GM12801 (cell line): ENCODE measurements around the gene NARF.

Experiments
- TF ChIP-seq, protein P1 (sequence below): IDR thresholded peaks from one replicate; pipeline ENCODE4 v1.5.1; 2011; ENCODE audit warnings: control low read depth; ENCODE audit not compliant: insufficient read length; ENCODE audit errors: extremely low read depth

NARF gene

DNA sequence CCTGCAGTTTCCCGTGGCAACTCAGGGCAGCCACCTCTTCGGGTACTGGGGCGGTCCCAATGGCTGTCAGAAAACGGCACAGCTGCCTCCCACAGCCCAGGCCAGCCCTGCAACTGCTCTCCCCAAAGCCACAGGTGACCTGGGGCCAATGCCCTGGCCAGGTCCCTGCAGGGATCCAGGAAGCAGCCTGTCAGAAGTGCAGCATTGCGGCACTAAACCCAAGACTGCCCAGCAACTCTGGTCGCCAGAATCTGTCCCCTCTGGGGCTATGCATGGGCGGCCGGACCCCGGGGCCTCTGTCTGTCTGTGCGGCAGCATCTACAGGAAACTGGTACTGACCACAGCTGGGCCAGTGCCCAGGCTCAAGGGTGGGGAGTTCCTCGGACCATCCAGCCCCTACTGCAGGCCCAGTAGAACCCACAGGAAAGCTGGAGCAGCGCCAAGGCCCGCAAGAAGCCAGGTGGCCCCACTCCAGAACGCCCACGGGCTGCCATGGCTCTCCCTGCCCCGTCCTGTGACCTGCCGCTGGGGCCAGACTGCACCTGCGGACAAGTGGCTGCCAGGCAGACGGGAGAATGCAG, 13.5 kb upstream of the NARF start:
- TF ChIP-seq, protein P1, sequence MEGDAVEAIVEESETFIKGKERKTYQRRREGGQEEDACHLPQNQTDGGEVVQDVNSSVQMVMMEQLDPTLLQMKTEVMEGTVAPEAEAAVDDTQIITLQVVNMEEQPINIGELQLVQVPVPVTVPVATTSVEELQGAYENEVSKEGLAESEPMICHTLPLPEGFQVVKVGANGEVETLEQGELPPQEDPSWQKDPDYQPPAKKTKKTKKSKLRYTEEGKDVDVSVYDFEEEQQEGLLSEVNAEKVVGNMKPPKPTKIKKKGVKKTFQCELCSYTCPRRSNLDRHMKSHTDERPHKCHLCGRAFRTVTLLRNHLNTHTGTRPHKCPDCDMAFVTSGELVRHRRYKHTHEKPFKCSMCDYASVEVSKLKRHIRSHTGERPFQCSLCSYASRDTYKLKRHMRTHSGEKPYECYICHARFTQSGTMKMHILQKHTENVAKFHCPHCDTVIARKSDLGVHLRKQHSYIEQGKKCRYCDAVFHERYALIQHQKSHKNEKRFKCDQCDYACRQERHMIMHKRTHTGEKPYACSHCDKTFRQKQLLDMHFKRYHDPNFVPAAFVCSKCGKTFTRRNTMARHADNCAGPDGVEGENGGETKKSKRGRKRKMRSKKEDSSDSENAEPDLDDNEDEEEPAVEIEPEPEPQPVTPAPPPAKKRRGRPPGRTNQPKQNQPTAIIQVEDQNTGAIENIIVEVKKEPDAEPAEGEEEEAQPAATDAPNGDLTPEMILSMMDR: no peak

DNA sequence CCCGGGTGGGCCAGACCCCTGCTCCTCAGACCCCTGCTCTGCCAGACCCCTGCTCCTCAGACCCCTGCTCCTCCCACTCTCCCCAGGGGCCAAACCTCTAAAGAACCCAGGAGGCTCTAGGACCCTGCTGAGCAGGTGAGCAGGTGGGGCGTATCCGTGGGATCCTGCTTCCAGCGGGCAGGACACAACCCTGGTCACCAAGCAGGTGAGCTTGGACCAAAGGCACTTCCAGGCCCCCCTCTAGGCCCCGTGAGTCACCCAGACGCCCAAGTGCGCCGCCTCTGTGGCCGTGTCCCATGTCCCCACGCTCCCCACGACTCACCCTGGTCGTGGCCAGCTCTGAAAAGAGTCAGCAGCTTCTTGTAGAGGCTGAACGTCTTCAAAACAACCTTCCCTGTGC, 13.0 kb upstream of the NARF start:
- TF ChIP-seq, protein P1: no peak

DNA sequence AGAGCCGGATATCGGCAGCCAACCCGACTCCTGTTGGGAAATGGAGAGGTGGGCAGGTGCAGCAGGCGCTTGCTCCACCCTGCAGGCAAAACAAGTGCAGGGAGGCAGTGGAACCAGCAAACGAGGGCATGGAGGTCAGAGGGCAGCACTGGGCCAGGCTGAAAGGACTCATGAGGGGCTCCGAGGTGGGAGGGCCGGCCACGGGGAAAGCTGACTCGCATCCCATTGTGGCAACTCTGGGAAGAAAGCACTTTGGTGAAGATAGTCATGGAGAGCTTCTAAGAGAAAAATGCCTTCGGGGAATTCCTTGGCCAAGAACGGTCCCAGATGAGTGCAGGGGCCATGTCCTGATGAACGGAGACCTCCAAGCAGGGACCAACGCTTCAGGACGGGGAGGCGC, 12.4 kb upstream of the NARF start:
- TF ChIP-seq, protein P1: no peak

DNA sequence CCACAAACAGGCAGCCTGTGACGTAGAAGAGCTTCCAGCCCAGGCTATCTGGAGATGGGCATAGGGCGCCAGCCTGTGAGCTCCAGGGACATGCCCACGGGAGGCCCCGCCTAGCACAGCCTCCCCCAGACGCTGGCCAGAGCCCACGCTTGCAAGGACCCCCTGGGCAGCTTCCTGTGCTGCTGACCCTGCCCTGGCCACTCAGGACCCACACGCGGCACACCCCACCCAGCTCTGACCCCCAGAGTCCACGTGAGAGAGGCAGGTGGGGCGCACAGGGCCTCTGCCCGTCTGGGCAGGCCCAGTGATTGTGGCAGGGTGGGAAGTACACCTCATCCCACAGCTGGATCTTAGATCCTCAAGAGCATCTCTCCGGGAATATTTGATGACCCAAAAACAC, 11.9 kb upstream of the NARF start:
- TF ChIP-seq, protein P1: no peak

DNA sequence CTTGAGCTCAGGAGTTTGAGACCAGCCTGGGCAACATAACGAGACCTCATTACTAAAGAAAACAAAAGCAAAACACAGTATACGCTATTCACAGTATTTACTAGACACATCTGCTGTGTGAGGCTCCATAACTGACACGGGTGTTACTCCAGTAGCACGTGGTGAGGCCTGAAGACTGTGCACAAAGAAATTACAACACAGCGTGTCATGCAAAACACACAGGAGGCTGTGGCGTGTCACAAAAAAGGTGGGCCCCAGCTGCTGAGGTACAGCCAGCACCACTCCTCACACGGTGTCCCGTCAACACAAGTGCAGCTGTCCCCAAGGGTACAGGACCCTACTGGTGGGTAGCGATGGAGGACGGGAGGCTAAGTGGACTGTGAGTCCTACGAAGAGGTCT, 10.7 kb upstream of the NARF start:
- TF ChIP-seq, protein P1: no peak

DNA sequence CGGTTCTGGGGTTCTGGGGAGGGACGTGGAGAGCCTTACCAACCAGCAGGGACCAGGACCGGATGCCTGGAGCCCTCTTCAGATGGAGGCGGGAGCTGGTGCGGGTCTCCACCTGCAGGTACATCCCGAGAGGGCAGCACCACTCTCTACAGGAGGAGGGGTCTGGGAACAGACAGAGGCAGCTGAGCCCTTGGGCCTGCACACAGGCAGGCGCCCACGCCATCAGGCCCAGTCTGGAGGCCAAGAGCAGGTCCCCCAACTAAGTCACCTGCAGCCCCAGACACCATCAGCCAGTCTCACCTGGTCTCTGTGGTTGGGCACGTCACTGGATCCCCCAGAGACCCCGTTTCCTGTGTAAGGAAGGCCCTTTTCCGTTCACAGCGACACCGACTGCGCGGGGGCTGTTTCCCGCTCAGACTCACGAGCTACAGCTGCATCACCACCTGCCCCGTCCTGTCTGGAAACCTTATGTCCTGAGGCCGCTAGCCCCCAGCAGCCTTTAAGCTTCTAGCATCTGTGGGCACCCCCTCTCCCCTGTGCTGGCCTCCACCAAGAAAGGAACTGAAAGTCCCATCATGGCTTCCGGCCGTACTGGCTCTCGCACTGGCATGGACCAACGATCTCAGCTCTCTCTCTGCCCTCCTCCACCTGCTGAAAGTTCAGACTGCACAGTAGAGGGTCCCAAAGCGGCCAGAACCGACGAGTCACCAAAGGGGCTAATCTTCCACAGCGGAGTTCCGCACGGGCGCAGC, 9.2 kb upstream of the NARF start:
- TF ChIP-seq, protein P1: no peak

DNA sequence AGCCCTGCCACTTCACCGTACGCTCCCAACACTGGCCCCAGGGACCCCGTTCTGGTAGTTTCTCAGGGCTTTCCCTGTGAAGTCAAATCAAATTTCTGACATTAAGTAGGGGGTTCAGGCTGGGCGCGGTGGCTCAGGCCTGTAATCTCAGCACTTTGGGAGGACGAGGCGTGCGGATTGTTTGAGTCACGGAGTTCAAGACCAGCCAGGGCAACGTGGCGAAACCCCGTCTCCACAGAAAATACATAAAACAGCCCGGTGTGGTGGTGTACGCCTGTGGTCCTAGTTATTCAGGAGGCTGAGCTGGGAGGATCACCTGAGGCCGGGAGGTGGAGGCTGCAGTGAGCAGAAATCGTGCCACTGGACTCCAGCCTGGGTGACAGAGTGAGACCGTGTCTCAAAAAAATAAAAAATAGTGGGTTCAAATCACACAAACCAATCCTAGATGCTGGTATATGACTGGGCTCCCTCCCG, 8.6 kb upstream of the NARF start:
- TF ChIP-seq, protein P1: no peak
